GM19397 (cell line): ENCODE measurements around the gene TLDC2.
"Not testable (repeated sequence)": the region's sequence is repeated elsewhere in the genome, so short reads cannot be mapped to it uniquely, and the experiment has no call there.

Source experiments
- ATAC-seq: cut with Tn5 transposase; IDR thresholded peaks from one replicate; pipeline ENCODE4 v1.9.1; 2021; ENCODE audit warnings: mild to moderate bottlenecking, moderate library complexity; ENCODE audit not compliant: unreplicated experiment

TLDC2 gene

DNA sequence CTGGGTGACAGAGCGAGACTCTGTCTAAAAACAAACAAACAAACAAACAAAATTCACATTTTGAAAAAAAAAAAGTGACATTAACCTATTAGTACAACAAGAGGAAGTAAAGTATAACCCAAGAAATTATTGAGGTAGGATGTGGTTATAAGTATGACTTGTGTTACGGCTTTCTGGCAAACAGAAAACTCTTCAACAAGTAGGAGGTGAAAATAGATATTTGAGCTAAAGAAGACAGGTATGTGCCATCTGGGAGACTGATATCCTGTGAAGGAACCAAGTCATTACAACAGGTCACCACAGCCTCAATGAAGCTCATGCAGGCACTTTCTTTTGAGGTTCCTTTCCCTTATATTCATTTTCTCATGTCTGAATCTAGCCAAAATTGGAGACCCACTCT is 28.8 kb downstream of the TLDC2 start:
- ATAC-seq: no peak

- not testable (repeated sequence) for ATAC-seq
Measured at GRCh38 chr20:36905566-36905965, 29.6 kb downstream of the TLDC2 start.

- not testable (repeated sequence) for ATAC-seq
Measured at GRCh38 chr20:36906086-36906485, 30.1 kb downstream of the TLDC2 start.

- no peak for ATAC-seq
Measured at GRCh38 chr20:36908603-36909002, 32.7 kb downstream of the TLDC2 start.

DNA sequence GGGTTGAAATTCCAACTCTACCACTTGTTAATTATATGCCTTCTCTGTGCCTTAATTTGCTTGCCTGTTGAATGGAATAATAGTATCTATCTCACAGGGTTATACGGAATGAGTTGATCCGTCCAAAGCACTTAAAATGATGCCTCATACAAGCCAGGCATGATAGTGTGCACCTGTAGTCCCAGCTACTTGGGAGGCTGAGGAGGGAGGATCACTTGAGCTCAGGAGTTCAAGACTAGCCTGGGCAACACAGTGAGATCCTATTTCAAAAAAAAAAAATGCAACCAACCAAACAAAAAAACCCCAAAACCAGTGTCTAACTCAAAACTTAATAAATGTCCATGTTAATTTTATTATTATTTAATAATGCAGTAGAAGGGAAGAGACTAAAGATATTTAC is 40.3 kb downstream of the TLDC2 start:
- no peak for ATAC-seq

DNA sequence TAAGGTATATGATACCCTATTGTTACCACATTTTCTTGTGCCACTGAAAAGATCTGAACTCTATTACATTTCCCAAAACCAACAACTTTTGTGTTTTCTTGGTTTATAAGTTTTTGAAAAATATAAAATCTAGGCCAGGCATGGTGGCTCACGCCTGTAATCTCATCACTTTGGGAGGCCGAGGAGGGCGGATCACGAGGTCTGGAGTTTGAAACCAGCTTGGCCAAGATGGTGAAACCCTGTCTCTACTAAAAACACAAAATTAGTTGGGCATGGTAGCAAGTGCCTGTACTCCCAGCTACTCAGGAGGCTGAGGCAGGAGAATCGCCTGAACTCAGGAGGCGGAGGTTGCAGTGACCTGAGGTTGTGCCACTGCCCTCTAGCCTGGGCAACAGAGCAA is 41.3 kb downstream of the TLDC2 start:
- no peak for ATAC-seq

DNA sequence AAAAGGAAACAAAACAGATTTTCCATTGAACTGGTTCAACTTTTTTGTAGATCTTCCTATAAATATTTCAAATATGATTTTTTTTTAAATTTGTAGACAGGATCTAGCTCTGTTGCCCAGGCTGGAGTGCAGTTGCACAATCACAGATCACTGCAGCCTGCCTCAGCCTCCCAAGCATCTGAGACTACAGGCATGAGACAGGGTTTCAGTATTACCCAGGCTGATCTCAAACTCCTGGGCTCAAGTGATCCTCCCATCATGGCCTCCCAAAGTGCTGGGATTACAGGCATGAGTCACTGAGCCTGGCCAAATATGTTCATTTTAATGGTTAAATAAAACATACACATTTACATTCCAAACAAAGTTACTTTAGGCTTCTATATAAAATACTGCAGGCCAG is 42.0 kb downstream of the TLDC2 start:
- ATAC-seq: no peak

GRCh38 chr20:36919715-36920333 is 43.9 kb downstream of the TLDC2 start:
- no peak for ATAC-seq

DNA sequence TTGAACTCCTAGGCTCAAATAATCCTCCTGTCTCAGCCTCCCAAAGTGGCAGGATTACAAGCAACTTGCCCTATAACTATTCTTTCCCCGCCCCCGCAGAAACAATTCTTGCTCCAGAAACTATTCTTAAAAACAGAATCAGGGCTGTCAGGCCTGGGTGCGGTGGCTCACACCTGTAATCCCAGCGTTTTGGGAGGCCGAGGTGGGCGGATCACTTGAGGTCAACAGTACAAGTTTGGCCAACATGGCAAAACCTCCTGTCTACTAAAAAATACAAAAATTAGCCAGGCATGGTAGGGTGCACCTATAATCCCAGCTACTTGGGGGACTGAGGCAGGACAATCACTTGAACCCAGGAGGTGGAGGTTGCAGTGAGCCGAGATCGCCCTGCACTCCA is 44.4 kb downstream of the TLDC2 start:
- no peak for ATAC-seq

DNA sequence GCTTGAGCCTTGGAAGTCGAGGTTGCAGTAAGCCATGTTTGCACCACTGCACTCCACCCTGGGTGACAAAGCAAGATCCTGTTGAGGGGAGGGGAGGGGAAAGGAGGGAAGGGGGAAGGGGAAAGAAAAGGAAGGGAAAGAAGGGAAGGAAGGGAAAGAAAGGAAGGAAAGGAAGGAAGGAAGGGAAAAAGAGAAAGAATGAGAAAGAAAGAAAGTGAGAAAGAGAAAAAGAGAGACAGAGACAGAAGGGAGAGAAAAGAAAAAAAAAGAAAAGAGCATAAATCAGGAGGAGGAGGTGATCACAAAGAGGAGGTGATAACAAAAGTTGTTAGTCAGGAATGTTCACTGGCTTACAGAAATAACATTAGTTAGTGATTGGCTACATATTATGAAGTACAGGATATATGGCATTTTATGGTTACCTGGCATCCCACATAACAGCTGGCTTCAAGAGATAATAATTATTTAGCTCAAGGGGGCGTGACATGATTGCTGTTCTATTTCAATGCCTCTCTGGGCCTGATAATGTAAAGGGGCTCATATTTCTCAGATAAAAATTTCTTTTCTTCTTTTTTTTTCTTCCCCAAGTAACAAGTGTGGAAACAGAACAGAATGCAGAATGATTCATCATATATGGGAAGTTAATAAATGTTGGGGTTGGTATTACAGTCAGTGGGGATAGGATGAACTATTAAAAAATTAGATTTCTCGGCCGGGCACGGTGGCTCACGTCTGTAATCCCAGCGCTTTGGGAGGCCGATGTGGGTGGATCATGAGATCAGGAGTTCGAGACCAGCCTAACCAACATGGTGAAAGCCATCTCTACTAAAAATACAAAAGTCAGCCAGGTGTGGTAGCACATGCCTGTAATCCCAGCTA is 48.5 kb downstream of the TLDC2 start:
- ATAC-seq: no peak

DNA sequence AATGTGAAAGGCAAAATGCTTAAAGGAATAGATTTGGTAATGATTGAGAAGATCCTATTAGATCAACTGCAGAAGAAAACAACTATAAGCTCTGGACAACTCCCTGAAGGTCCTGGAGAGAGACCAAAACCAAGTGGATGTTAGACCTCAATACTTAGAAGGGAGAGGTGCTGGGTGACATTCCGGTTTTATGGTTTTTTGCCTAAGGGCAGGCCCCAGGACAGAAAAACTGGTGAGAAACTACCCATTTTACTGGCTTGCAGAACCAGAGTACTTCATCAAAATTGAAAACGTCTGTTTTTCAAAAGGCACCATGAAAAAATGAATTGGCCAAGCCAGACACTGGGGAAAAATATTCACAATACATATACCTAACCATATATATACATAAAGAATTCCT is 49.3 kb downstream of the TLDC2 start:
- ATAC-seq: no peak

- no peak for ATAC-seq
Measured at GRCh38 chr20:36926653-36927200, 50.8 kb downstream of the TLDC2 start.

DNA sequence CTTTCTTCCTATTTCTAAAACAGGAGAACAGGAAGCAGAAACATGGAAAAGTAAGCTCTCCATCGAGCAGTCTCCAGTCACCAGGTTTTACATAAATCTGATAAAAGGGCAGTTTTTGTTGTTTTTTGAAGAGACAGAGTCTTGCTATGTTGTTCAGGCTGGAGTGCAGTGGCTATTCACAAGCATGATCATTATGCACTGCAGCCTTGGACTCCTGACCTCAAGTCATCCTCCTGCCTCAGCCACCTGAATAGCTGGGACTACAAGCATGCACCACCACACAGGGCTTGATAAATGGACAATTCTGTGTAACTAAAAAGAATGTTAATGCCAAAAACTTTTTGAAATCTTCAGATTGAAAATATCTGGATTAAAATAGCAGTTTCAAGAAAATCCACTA is 51.8 kb downstream of the TLDC2 start:
- ATAC-seq: no peak

DNA sequence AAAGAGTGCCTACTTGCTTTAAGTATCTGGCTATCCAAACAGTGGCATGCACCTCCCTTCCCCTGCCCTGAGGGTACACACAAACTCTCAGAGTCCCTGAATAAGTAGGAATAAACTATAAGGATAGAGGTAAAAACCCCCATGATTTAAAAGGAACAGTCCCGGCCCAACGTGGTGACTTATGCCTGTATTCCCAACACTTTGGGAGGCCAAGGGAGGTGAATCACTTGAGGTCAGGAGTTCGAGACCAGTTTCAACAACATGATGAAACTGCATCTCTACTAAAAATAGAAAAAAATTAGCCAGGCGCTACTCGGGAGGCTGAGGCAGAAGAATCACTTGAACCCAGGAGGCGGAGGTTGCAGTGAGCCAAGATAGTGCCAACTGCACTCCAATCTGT is 53.4 kb downstream of the TLDC2 start:
- no peak for ATAC-seq

GRCh38 chr20:36929691-36930090 is 53.8 kb downstream of the TLDC2 start:
- ATAC-seq: no peak

DNA sequence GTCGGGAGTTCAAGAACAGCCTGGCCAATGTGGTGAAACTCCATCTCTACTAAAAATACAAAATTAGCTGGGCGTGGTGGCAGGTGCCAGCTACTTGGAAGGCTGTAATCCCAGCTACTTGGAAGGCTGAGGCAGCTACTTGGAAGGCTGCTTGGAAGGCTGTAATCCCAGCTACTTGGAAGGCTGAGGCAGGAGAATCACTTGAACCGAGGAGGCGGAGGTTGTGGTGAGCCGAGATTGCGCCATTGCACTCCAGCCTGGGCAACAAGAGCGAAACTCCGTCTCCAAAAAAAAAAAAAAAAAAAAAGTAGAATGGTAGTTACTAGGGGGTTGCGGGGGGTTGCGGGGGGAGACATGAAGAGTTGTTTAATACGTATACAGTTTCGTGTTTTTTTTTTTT is 56.1 kb downstream of the TLDC2 start:
- not testable (repeated sequence) for ATAC-seq

GRCh38 chr20:36932476-36933426 is 56.8 kb downstream of the TLDC2 start:
- ATAC-seq: no peak

DNA sequence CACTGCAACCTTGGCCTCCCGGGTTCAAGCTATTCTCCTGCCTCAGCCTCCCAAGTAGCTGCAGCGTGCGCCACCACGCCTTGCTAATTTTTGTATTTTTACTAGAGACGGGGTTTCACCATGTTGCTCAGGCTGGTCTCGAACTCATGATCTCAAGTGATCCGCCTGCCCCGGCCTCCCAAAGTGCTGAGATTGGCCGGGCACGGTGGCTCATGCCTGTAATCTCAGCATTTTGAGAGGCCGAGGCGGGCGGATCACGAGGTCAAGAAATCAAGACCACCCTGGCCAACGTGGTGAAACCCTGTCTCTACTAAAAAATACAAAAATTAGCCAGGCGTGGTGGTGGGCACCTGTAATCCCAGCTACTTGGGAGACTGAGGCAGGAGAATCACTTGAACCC is 57.6 kb downstream of the TLDC2 start:
- ATAC-seq: not testable (repeated sequence)

DNA sequence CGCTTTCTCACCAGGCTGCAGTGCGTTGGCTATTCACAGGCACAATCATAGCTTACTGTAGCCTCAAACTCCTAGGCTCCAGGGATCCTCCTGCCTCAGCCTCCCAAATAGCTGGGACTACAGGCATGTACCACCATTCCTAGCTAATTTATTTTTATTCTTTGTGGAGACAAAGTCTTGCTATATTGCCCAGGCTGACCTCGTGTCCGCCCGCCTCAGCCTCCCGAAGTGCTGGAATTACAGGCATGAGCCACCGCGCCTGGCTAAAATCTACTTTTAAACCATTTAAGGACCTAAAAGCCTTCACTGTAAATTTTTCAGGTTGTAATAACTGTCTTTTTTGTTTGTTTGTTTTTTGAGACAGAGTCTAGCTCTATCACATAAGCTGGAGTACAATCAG is 60.4 kb downstream of the TLDC2 start:
- ATAC-seq: no peak

GRCh38 chr20:36936761-36937401 is 60.9 kb downstream of the TLDC2 start:
- ATAC-seq: not testable (repeated sequence)

- ATAC-seq: no peak
Measured at GRCh38 chr20:36937402-36937770, 61.4 kb downstream of the TLDC2 start.
